ENCODE measurements around the gene GJC3.
"Not testable (repeated sequence)": the region's sequence is repeated elsewhere in the genome, so short reads cannot be mapped to it uniquely, and the experiment has no call there.

GJC3 gene

DNA sequence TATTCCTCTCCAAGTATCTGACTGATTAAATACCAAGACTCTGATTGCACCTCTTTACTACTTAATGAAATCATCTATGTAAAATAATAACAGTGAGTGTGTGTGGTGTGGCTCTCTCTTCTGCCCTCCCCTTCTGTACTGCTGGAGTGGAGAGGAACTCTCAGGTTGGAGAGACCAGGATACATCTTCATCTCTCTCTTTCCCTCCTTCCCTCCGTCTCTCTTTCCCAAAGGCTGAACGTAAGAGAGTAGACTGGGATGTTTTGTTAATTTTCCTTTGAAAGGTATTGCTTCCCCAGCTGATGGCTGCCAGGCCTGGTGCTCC, 272 bp upstream of the GJC3 start:
- DNase-seq (ENCODE audit: low read depth): no peak

DNA sequence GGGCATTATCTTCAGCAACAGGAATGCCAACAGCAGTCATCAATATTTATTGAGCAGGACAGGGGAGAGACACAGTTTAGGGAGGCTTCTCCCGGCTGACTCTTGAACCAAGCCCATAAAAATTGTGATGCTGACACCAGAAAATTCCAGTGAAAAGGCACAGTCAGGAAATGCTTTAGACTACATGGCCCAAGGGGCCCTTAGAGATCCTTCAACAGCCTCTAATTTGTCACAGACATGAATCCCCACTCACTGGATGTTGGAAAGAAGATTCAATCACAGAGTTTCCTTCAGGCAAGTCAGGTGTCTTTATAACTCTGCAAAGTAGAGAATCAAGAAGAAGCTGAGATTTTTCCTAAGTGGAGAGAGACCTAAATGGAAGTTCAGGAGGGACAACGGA, 1.2 kb downstream of the GJC3 start:
- no peak for DNase-seq (ENCODE audit: low read depth)

DNA sequence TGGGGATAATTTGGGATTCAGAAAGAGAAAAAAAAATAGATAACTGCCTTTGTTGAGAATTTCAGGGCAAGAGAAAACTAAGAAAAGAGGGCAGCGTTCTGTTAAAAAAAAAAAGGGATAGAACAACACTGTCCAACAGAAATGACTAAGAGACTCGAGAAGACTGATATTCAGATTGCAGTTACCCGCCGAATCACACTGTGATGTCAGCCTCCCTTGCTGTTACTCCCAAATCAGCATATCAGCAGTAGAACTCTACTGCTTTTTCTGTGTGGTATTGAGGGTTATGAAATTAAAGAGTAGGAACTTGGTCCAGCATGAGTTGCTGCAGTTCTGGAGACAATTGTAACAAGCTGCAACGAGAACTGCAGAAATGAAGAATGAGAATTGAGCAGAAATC, 1.9 kb downstream of the GJC3 start:
- DNase-seq (ENCODE audit: low read depth): no peak

DNA sequence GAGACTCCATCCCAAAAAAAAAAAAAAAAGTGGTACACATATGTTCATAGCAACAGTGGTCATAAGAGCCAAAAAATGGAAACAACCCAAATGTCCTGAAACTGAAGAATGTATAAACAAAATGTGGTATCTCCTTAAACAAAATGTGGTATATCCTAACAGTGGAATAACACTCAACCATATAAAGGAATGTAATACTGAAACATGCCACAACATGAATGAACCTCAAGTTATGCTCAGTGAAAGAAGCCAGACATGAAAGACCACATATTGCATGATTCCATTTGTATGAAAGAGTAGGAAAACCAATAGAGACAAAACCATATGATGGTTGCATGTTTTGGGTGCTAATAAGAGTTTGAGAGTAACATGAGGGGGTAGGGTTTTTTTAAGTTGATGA, 3.1 kb downstream of the GJC3 start:
- DNase-seq (ENCODE audit: low read depth): no peak

DNA sequence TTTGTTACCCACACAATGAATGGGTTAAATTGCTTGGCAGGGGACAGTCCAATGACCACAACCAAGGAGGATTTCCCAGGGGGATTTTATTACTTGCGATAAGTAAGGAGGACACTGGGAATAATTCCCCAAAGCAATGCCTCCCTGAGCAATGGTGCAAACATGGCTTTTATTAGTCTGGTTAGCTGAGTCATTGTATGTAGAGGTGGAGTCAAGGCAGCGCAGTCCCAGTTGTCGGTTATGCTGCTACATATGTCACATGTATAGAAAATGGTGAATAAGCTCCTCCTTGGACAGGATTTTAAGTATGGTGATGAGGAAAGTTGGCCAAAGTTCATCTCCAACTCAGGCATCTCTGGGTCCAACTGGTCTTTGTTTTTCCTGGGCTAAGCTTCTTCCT, 6.2 kb downstream of the GJC3 start:
- no peak for DNase-seq (ENCODE audit: low read depth)

DNA sequence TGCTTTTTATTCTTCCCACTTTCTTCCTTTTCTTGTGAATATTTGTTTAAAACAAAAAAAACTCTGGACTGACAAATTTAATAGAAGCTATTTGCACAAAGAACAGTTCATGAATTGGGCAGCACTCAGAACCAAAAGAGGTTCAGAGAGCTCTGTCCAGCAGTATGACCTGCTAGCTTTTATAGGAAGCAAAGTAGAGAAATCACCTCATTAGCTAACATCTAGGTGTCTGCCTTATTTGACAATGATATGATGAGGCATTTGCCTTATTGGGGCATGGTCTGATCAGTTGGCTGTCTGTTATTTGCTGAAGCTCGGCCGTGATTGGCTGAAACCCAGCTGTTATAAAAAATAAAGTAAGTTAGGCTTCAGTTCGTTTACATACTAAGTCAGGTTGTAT, 9.3 kb downstream of the GJC3 start:
- DNase-seq (ENCODE audit: low read depth): no peak

DNA sequence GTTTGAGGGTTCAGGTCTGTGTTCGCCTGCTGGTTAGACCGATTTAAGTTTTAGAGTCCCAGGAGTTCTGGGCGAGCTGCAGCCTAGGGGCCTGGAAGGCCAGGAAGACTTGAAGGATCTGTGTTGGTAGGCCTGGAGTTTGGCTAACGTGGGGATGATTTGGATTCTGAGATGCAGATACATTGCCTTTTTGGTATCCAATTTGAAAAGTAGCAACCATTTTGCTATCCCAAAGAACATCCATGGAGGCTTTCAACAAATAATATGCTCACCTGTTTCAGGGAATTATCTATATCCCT, 9.7 kb downstream of the GJC3 start:
- no peak for DNase-seq (ENCODE audit: low read depth)

DNA sequence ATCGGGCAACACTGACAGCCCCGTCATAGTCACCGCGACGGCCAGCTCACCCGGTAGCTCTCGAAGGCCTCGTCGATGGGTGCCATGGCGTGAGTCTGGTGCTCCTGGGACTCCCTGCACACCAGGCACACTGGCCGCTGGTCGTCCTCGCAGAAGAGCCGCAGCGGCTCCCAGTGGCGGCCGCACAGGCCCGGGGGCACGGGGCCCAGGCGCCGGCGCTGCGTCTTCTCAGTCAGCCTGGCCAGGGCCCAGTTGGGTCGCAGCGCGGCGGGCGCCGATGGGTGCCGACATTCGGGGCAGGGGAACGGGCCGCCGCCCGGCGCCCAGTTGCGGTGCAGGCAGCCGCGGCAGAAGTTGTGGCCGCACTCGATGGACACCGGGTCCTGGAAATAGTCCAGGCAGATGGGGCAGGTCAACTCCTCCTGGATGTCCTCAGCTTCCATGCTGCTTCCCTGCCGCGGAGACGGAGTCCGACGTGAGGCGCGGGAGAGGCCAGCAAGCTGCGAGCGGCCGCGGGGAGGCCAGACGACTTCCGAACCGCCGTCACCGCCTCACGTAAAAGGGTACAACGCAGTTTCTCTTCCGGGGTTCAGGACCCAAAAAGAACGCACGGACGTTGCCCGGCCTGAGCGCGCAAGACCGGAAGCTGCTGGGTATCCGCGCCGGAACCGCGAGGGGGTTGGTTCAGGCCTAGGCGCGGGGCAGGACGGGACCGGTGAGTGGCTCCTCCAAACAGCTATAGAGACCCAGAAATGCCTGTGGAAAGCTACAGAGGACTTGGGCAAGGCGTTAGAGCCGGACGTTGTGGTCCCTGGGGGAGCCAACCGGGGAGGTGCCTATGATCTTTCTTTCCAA, 10.2 kb downstream of the GJC3 start, which contains the start of gene TRIM4:
Gene TRIM4, minus strand, starts transcription at position 572 of the 855 bp plus-strand sequence. Its CDS starts 129 bp downstream, at position 443.
- DNase-seq (ENCODE audit: low read depth): peak; percentile 81

DNA sequence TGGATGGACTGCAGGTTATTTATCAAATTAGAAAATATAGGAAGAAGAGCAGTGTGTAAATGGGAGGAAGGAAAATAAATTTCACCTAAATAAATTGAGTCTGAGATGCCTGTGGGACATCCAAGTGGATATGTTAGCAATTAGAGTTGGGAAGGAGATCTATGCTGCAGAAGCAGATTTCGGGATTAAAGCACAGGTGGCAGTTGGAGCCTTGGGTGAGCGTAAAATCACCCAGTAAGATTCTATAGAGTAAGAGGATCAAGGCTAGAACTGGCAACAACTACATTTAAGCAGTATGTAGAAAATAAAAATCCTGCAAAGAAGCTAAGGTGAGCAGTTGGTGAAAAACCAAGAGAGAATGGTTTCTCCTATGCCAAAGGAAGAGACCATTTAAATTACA, 18.4 kb downstream of the GJC3 start:
- no peak for DNase-seq (ENCODE audit: low read depth)

DNA sequence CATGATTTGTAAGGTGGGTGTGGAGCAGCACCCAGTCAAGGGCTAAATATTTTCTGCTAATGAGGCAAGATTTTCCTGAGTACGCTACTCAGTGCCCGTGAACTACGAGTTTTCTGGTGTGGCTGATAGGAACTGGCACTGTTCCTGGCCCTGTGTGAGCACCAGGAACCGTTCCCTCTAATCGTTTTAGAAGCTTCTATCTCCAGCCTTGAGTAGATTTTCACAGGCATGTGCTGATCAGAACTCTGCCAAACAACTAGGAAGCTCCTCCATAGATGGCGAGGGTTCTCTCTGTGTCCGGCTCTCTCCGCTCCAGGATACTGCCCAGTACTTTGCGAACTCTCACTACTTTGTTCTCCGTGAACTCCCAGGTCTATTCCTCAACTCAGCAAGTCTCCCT, 27.8 kb downstream of the GJC3 start:
- DNase-seq (ENCODE audit: low read depth): no peak

DNA sequence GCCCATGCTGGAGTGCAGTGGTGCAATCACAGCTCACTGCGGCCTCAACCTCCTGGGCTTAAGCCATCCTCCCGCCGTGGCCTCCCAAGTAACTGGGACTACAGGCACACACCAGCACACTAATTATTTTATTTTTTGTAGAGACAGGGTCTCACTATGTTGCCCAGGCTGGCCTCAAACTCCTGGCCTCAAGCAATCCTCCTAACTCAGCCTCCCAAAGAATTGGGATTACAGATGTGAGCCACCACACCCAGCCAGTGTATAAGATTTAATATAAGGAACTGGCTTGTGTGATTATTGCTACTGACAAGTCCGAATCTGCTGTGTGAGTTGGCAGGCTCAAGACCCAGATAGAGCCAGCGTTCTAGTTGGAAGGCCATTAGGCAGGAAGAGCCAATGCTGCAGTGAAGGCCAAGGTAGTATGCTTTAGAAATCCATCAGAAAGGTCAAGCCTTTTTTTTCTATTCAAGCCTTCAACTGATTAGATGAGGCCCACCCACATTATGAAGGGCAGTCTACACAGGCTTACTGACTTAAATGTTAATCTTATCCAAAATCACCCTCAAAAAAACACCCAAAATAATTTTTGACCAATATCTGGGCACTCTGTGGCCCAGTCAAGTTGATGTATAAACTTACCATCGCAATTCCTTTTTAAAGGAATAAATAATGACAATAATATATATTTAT, 29.4 kb downstream of the GJC3 start:
- DNase-seq (ENCODE audit: low read depth): no peak

DNA sequence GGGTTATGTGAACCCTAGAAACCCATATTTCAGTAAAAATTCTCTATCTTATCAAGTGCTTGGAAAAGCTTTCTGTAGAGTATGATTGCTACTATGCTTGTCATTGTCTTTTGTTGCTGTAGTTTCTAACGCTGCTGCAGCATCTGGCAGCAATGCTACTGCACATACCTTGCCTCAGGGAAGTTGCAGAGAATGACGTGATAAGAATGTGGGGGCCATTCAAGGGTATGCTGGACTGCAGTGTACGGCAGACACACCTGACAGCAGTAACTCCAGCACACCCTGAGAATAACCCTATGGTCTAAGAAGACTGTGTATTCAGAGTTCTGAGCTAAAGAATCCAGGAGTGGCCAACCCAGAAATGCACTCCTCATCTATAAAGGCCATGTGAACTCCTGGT, 30.6 kb downstream of the GJC3 start:
- DNase-seq (ENCODE audit: low read depth): no peak

DNA sequence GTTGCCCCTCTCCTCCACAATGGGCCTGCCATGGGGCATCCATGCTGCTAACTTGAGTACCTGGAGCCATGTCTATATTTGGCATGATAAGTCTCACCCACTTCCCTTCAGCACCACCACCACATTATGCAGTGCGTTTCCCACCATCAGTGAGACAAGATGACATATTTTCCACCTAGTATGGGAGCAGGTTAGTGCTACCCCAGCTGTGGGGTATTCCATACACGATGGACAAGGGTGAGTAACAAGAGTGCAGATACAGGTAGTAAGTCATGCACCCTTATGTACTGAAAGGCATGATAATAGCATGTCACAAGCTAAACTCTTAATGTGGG, 31.4 kb downstream of the GJC3 start:
- no peak for DNase-seq (ENCODE audit: low read depth)

DNA sequence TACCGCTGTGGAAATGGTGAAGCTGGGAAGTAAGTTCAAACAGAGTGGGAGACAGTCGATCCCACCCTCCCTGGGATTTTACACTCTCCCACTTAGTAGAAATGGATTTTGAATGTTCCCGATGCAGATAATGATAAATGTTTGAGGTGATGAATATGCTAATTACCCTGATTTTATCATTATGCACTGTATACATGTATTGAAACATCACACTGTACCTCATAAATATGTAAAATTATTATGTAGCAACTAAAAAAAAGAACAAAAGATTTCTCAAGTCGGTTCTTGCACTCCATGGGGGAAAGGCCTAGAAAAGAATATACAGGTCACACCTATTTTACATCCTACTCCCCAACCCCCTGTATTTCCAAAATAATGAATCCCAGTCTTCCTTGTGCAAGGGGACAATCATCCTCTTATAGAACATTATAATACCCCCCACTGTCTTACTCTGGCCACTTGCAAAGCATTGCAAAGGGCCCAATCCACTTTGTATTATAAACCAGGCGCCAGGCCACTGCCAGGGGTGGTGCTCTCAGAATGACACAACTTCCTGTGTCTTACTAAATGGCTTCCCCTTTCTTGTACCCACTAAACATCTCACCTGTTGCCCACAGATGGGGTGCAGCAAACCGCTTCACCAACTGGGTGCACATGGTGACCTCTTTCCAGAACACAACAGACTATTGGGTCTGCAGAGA, 31.9 kb downstream of the GJC3 start:
- DNase-seq (ENCODE audit: low read depth): no peak

DNA sequence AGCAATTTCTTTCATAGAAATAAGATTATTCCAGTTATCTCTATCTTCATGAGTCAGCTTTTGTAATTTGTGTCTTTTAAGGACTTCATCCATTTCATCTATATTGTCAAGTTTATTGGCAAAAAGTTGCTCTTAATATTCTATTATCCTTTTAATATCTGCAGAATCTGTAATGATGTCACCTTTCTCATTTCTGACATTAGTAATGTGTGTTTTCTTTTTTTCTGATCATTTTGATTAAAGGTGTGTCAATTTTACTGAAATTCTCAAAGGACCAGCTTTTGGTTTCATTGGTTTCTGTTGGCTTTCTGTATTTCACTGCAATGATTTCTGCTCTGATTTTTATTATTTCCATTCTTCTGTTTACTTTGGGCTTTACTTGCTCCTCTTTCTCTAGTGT, 34.7 kb downstream of the GJC3 start:
- DNase-seq (ENCODE audit: low read depth): no peak

DNA sequence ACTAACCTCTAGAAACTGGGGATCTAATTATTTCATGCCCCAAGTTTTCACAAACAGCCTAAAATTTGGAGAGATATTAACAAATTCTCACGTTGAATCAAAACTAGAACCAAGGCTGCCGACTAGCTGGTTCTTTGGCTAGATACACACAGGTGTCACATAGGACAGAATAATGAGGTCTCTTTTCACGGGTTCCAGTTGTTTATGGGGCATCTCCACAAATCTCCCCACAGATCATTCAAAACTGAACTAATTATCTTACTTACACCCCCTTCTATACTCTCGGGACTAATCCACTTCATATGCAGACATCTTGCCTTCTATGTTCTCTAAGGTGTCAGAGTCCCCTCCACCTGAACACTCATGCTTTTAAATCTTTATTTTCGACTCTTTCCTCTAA, 36.1 kb downstream of the GJC3 start:
- no peak for DNase-seq (ENCODE audit: low read depth)

DNA sequence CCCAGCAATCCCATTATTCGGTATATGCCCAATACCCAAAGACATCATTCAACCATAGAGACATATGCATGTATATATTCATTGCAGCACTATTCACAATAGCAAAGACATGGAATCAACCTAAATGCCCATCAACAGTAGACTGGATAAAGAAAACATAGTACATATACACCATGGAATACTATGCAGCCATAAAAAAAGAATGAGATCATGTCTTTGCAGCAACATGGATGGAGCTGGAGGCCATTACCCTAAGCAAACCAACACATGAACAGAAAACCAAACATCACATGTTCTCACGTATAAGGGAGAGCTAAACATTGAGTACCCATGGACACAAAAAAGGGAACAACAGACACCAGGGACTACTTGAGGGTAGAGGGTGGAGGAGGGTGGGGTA, 39.1 kb downstream of the GJC3 start:
- DNase-seq (ENCODE audit: low read depth): not testable (repeated sequence)

DNA sequence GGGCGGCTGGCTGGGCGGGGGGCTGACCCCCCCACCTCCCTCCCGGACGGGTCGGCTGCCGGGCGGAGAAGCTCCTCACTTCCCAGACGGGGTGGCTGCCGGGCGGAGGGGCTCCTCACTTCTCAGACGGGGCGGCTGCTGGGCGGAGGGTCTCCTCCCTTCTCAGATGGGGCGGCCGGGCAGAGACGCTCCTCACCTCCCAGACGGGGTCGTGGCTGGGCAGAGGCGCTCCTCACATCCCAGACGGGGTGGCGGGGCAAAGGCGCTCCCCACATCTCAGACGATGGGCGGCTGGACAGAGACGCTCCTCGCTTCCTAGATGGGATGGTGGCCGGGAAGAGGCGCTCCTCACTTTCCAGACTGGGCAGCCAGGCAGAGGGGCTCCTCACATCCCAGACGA, 41.1 kb downstream of the GJC3 start:
- DNase-seq (ENCODE audit: low read depth): not testable (repeated sequence)

DNA sequence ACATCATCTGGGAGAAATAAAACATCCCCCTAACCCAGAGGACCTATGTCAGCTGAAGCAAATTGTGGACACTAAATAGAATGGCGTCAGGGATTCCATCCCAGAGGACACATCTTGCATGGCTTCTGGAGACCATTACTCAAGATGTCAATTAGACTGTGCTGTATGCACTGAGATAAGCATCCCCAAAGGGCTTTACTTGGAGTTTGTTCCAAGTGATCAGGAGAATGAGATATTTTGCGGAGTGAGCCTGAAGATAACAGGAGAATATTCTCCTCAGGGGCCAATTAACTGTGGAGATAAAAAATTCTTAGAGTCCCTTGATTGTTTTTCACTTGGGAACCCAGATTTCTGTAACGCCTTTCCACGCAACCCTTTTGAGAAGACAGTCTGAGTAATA, 48.0 kb downstream of the GJC3 start:
- no peak for DNase-seq (ENCODE audit: low read depth)

DNA sequence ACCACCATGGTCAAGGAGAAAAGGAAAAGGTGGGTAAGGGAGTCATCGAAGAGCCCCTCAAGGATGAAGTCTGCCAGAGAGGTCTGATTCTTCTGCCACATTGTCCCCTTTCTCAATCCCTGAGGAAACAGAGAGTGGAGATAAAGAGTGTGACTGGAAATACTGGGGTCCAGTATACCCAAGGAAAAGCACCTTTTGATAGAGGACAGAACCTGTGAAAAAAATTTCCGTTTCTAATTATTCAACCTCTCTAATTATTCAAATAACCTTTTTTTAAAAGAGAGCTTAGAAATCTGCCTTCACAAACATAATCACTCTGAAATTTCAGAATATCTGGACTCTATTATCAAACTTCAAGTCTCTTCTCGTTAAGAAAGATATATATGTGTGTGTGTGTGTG, 52.5 kb downstream of the GJC3 start, which contains the start of gene OR2AE1:
Gene OR2AE1, minus strand, starts transcription at position 101 of the 400 bp plus-strand sequence. Its CDS starts 0 bp downstream, at position 101.
- DNase-seq (ENCODE audit: low read depth): no peak

DNA sequence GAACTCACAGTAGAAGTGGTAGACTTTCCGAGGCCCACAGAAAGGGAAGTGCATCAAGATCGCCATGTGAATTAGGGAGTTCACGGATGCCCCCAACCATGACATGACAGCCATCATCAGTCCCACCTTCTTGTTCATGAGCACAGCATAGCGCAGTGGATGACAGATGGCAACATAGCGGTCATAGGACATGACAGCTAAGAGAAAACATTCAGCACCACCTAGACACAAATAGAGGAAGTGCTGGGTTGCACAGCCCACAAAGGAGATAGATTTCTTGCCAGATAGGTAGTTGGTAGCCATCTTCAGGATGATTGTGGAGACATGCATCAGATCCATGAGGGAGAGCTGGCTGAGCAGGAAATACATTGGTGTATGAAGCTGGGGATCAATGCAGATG, 52.9 kb downstream of the GJC3 start:
- DNase-seq (ENCODE audit: low read depth): no peak

Measured in activated T-cell treated with anti-CD3 and anti-CD28 coated beads for 1 hour (primary cell).